Hindlimb muscle (tissue), 1 donor: ENCODE data around the gene HDAC2. TPM values are rescaled to one million over a fixed set of nuclear protein-coding genes. Genes with fewer than 3 reads are reported as not detected.

Experiments used
- DNase-seq: peaks from one replicate; pipeline ENCODE4 v3.0.0-alpha.2; 2013
- polyA plus RNA-seq: library from polyadenylated mRNA; unstranded; fragments of 120-200 nt; gene quantifications from one replicate; pipeline ENCODE4 v1.2.1, GENCODE V29; 2013; ENCODE audit not compliant: insufficient read length

HDAC2 gene
- polyA plus RNA-seq, 1 donor: 146 TPM

GRCh38 chr6:113909224-113909856 lies 61.6 kb downstream of the HDAC2 start:
- DNase-seq: peak; percentile 76

GRCh38 chr6:113908801-113909200 lies 62.1 kb downstream of the HDAC2 start:
- no peak for DNase-seq

- no peak for DNase-seq
Observed at GRCh38 chr6:113907102-113907815, 63.7 kb downstream of the HDAC2 start.

GRCh38 chr6:113903666-113904330 lies 67.2 kb downstream of the HDAC2 start:
- peak; percentile 67 for DNase-seq

- no peak for DNase-seq
Observed at GRCh38 chr6:113901482-113901881, 69.5 kb downstream of the HDAC2 start.

DNA sequence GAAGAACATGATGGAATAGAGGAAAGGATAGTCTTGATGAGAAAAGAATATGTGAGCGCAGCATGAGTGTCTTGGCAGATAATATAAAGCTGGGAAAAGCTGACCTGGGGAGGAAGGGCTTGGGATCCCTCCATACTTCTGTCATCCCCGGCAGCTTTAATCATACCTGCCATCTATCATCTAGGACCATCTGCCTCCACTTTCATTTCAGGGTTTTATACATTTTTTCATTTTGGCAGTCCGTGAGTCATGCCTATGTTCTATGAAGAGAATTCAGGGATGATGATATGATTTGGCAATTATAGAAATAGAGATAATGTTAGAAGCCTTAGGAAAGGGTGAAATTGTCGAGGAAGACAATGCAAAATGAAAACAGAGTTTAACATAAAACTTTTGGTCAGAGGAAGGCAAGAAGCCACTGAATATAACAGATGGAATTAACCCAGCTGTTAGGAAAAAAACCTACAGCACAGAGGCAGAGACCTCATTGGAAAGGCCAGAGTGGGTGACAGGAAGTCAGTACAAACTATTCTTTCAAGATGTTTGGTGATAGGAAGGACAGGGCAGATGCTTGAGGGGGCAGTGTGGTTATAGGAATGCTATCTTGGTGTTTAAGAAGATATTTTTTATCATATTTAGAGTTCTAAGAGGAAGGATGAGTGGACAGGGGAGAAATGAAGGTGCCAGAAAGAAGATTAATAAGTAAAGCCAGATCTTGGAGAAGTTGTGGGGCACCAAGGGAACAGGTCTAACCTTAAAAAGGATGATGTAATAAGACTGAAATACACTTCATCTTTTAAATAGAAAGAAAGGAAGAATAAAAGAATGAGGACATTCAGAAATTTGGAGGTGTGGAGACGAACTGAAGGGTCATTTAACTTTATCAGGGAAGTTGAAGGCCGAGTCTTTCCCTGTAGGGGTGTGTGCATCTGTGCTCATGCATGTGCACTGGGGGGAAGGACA lies 76.0 kb downstream of the HDAC2 start:
- peak; percentile 56 for DNase-seq

DNA sequence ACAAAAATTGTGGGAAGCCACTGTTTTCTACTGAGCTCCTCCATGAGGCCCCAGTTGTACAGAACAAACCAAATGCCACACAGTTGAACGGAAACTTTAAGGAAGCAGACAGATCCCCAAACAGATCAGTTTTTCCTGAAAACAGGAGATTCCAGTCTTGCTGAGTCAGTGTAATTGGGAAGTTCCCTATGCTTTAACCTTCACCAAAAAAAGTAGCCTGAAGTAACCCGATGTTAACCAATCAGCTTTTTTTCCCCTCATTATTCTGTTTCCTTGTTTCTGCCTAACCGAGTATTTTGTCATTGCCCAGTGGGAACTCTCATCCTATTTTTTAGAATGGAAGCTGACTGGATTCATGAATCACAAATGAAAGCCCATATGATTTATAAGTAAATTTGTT lies 77.1 kb downstream of the HDAC2 start:
- no peak for DNase-seq

- no peak for DNase-seq
Observed at GRCh38 chr6:113893451-113893850, 77.5 kb downstream of the HDAC2 start.

DNA sequence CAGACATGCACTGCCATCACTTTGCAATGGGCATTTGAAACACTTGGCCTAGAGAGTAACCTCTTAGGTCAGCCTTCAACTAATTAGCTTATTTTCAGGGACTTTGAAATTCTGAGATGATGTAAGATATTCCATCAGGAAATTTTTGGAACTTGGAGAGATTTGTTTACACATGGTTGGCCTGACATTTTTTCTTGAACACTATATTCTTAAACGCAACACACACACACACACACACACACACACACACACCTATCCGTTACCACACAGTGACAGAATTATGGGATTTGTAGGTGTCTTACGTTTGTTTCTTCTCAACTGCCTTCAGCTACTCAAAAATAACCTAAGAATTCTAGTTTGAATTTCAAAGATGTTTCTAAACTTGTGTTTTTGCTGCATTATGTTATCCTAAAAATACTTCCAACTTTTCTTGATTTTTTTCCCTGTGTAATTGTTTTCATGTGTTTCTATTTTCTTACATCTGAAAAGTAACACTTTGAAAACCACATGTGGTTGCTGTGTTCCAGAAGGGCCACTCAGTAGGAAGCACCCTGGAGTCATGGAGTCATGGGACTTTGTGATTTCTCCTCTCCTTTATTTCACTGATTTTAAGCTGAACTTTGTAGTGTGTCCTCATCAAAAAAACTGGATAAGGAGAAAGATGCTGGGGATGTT lies 81.9 kb downstream of the HDAC2 start:
- peak; percentile 41 for DNase-seq

GRCh38 chr6:113888493-113888892 lies 82.5 kb downstream of the HDAC2 start:
- no peak for DNase-seq

DNA sequence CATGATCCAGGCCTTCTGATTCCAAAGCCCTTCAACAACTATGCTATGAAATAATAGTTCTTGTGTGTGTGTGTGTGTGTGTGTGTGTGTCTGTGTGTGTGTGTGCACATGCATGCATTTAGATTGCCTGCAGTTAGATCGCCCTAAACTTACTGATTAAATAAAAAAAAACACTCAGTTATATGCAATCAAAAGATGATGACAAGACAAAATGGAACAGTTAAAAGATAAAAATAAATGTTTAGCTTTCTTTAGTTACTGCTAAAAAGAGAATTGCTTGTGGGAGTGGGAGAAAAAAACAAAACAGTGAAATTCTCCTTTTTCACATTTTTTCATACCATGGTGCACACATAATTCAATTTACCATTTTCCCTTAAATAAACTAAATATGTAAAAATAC lies 84.4 kb downstream of the HDAC2 start:
- no peak for DNase-seq

GRCh38 chr6:113884011-113884410 lies 86.9 kb downstream of the HDAC2 start:
- DNase-seq: no peak

Other genes starting within 250 kb of the HDAC2 start
- 205 TPM for gene MARCKS, start 113.8 kb downstream of the HDAC2 start, polyA plus RNA-seq